Testis (tissue), 3 donors: ENCODE measurements around the gene PTCSC3. TPM values are rescaled to one million over a fixed set of nuclear protein-coding genes. Genes with fewer than 3 reads are reported as not detected.

Experiments
- DNase-seq: peaks from one replicate; pipeline ENCODE4 v3.0.0-alpha.2; 2019
- H3K27ac ChIP-seq, 2 donors: fragments of 200-600 bp; sonication (generic); one replicate each; pipeline ENCODE4 v1.5.1; 2019
- H3K27me3 ChIP-seq: fragments of 200-600 bp; sonication (generic); one replicate; pipeline ENCODE4 v1.5.1; 2019
- H3K36me3 ChIP-seq: fragments of 200-600 bp; sonication (generic); one replicate; pipeline ENCODE4 v1.5.1; 2017; ENCODE audit warnings: low read depth; ENCODE audit errors: missing control alignments
- H3K4me1 ChIP-seq: fragments of 200-600 bp; sonication (generic); one replicate; pipeline ENCODE4 v1.5.1; 2019
- H3K4me3 ChIP-seq, 2 donors: fragments of 200-600 bp; sonication (generic); one replicate each; pipeline ENCODE4 v1.5.1; 2017 to 2019
- H3K9me3 ChIP-seq: fragments of 200-600 bp; sonication (generic); one replicate; pipeline ENCODE4 v1.5.1; 2017
- CTCF ChIP-seq, 3 experiments: fragments of 450-650 bp in 2 of 3; fragments of 200-600 bp in 1 of 3; sonication (generic) in 1 of 3; IDR thresholded peaks; one replicate each; pipeline ENCODE4 v1.5.1; 2016 to 2019; ENCODE audit warnings: antibody characterized with exemption in 3 of 3, mild to moderate bottlenecking in 2 of 3, moderate library complexity in 1 of 3
- POLR2A ChIP-seq: fragments of 450-650 bp; IDR thresholded peaks from one replicate; pipeline ENCODE4 v1.6.1; 2017; ENCODE audit warnings: antibody characterized with exemption, mild to moderate bottlenecking, moderate library complexity
- WGBS, 2 donors: methylation state at CpG; one replicate each; pipeline ENCODE4 v1.1.5; 2018; 5-methylcytosine and 5-hydroxymethylcytosine counted together
- intact Hi-C: fragments of 100-400 bp; cut with DNase I; formaldehyde crosslinking; loops from one replicate; pipeline ENCODE4 v1.15.1; 2023; ENCODE audit warnings: low total_unique reads
- polyA plus RNA-seq: library from polyadenylated mRNA; stranded (reverse); fragments of 350-450 nt; fragmentation: Illumina TruSeq; extraction: RNeasy Lipid Tissue Mini Kit (QIAGEN cat#74804); gene quantifications from one replicate; pipeline ENCODE4 v1.2.3, GENCODE V29; 2014; ENCODE audit warnings: low read depth, low replicate concordance; ENCODE audit not compliant: insufficient read depth
- total RNA-seq, 2 donors: library from RNA; depleted of rRNA; stranded (reverse); fragments of >200 nt; gene quantifications; one replicate each; pipeline ENCODE4 v1.2.3, GENCODE V29; 2016

The PTCSC3 gene
- total and polyA plus RNA-seq, 3 donors from 2014 or later, result not detected

- TF ChIP-seq CTCF (IDR thresholded peaks at IDR 0.05) (no peak), POLR2A (no peak)
- intact Hi-C loops, result no loop called here
- no peaks in the 10 kb centered on the region for H3K9me3 ChIP-seq
- no peaks in the 10 kb centered on the region for H3K36me3 ChIP-seq
- no peak overlapping the region for H3K4me3 ChIP-seq
- no peak overlapping the region for H3K27ac ChIP-seq
- 67 to 71% methylated on average over 1 of the region's 1 CpG for WGBS, 2 donors
- H3K27me3 ChIP-seq, result no peaks in the 10 kb centered on the region
- no peak for DNase-seq
- no peaks in the 10 kb centered on the region for H3K4me1 ChIP-seq
These were observed 31.0 kb upstream of the PTCSC3 start for GRCh38 chr14:36207500-36207899.

- H3K4me1 ChIP-seq, result no peaks in the 10 kb centered on the region
- no peak for DNase-seq
- H3K4me3 ChIP-seq, result no peak overlapping the region
- intact Hi-C loops, result no loop called here
- H3K36me3 ChIP-seq, result no peaks in the 10 kb centered on the region
- no peak for TF ChIP-seq CTCF (IDR thresholded peaks at IDR 0.05)
- no peak for TF ChIP-seq POLR2A
- H3K27ac ChIP-seq, result no peak overlapping the region
- 83 to 88% methylated on average over 4 of the region's 4 CpGs for WGBS, 2 donors
- no peaks in the 10 kb centered on the region for H3K27me3 ChIP-seq
- no peaks in the 10 kb centered on the region for H3K9me3 ChIP-seq
These were observed 28.0 kb upstream of the PTCSC3 start for GRCh38 chr14:36204461-36205073.

DNA sequence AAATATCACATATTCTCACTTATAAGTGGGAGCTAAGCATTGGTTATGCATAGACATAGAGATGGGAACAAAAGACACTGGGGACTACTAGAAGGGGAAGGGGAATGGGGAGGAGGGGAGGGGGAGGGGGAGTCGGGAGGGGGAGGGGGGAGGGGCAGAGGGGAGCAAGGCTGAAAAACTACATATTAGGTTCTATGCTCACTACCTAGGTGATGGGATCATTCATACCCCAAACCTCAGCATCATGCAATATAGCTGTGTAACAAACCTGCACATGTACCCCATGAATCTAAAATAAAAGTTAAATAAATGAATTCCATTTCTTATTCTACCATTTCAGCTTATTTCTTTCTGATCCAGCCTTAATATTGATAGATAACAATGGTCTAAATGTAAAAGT is 21.9 kb upstream of the PTCSC3 start:
- intact Hi-C loops, result no loop called here
- no peak for DNase-seq
- Histone ChIP-seq H3K4me3 (no peak overlapping the region), H3K27ac (no peak overlapping the region), H3K27me3 (no peaks in the 10 kb centered on the region), H3K36me3 (no peaks in the 10 kb centered on the region), H3K4me1 (no peaks in the 10 kb centered on the region), H3K9me3 (no peaks in the 10 kb centered on the region)
- WGBS, 2 donors, result 14 to 33% methylated on average over 1 of the region's 1 CpG
- TF ChIP-seq CTCF (IDR thresholded peaks at IDR 0.05) (no peak), POLR2A (no peak)

GRCh38 chr14:36194663-36195062 is 18.1 kb upstream of the PTCSC3 start:
- Histone ChIP-seq H3K27ac (no peak overlapping the region), H3K4me3 (no peak overlapping the region), H3K36me3 (no peaks in the 10 kb centered on the region), H3K4me1 (no peaks in the 10 kb centered on the region), H3K27me3 (no peaks in the 10 kb centered on the region), H3K9me3 (no peaks in the 10 kb centered on the region)
- WGBS, 2 donors, result 71 to 73% methylated on average over 4 of the region's 4 CpGs
- DNase-seq, result no peak
- intact Hi-C loops, result no loop called here
- TF ChIP-seq POLR2A (no peak), CTCF (IDR thresholded peaks at IDR 0.05) (no peak)

DNA sequence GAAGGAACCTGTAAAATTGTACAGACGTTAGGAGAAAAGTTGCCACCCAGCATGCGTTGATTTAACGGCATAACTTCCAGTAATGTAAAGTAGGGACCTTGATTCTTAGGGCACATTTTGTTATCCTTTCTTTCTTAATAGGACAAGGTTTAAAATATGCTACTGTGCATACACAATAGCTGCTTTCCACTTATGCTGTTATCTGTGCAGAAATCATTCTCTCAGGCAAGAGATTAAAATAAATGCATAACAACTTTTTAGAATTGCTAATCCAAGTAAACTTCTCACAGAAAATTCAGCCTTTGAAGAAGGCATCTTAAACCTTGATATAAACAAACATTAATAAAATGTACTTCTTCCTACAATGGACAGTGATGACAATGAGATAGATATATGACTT is 16.0 kb upstream of the PTCSC3 start:
- Histone ChIP-seq H3K9me3 (no peaks in the 10 kb centered on the region), H3K4me1 (no peaks in the 10 kb centered on the region), H3K27ac (no peak overlapping the region), H3K27me3 (no peaks in the 10 kb centered on the region), H3K4me3 (no peak overlapping the region), H3K36me3 (no peaks in the 10 kb centered on the region)
- intact Hi-C loops, result no loop called here
- TF ChIP-seq CTCF (IDR thresholded peaks at IDR 0.05) (no peak), POLR2A (no peak)
- DNase-seq, result no peak
- 78 to 86% methylated on average over 3 of the region's 3 CpGs for WGBS, 2 donors
